Activated naive CD8-positive, alpha-beta T cell treated with anti-CD3 and anti-CD28 coated beads, Interleukin-2, amount 10 ng/mL, durations not matched to agents 7 days and 5 days (primary cell): ENCODE measurements around the gene RABGAP1. TPM values are rescaled to one million over a fixed set of nuclear protein-coding genes. Genes with fewer than 3 reads are reported as not detected.

Experiments used
- ATAC-seq: fragments of 150-1000 bp; cut with Tn5 transposase; one replicate; pipeline ENCODE4 v1.10.0; 2021; ENCODE audit warnings: low read depth, moderate library complexity
- POLR2A ChIA-PET: fragments of 350-600 bp; sonication (Branson Sonifier 250); formaldehyde crosslinking; loops from one replicate; lab custom pipeline; 2021; ENCODE audit warnings: antibody characterized with exemption; lab: Charles Lee
- DNase-seq: peaks from one replicate; pipeline ENCODE4 v3.0.0; 2021
- H3K27ac Mint-ChIP-seq: one replicate; pipeline ENCODE4 v1.8.0; 2022; ENCODE audit warnings: mild to moderate bottlenecking, mixed read lengths
- H3K27me3 Mint-ChIP-seq: one replicate; pipeline ENCODE4 v1.8.0; 2022; ENCODE audit warnings: mild to moderate bottlenecking, moderate library complexity, mixed read lengths
- H3K36me3 Mint-ChIP-seq: one replicate; pipeline ENCODE4 v1.8.0; 2021; ENCODE audit warnings: mild to moderate bottlenecking, mixed read lengths
- H3K4me1 Mint-ChIP-seq: one replicate; pipeline ENCODE4 v1.8.0; 2021; ENCODE audit warnings: mixed read lengths
- H3K4me3 Mint-ChIP-seq: one replicate; pipeline ENCODE4 v1.8.0; 2022; ENCODE audit warnings: mild to moderate bottlenecking, moderate library complexity, mixed read lengths
- H3K9me3 Mint-ChIP-seq: one replicate; pipeline ENCODE4 v1.8.0; 2021; ENCODE audit warnings: mixed read lengths
- total RNA-seq, 2 experiments: library from RNA; stranded (reverse); gene quantifications; one replicate each; pipeline ENCODE4 v1.2.3, GENCODE V29; 2021

RABGAP1 gene
- total RNA-seq, 2 experiments from 2014 or later, result 25.5 to 27.7 TPM

DNA sequence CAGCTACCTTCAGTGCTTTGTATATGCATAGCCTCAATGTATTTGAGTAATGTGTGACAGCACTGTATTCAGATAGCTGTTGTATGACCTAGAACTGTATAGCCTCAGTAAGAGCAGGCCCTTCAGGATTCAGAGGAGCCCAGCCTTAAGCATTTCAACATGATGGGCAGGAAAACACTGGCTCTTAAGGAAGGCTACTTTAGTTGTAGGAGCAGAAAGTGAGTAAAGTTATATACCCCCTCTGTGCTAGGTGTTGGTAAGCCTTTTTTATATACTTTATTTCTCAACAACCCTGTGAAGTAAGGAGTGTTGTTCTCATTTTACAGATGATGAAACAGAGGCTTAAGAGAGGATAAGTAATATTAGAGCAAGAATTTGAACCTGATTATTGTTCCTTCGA lies 91.1 kb downstream of the RABGAP1 start:
- no peaks in the 10 kb centered on the region for H3K9me3 Mint-ChIP-seq
- H3K4me3 Mint-ChIP-seq, result no peak overlapping the region
- DNase-seq (no peak), ATAC-seq (no peak)
- peaks cover 13% of the 10 kb centered on the region for H3K36me3 Mint-ChIP-seq
- H3K4me1 Mint-ChIP-seq, result peaks cover 5% of the 10 kb centered on the region
- POLR2A ChIA-PET, result no interaction called here
- no peaks in the 10 kb centered on the region for H3K27me3 Mint-ChIP-seq
- no peak overlapping the region for H3K27ac Mint-ChIP-seq

DNA sequence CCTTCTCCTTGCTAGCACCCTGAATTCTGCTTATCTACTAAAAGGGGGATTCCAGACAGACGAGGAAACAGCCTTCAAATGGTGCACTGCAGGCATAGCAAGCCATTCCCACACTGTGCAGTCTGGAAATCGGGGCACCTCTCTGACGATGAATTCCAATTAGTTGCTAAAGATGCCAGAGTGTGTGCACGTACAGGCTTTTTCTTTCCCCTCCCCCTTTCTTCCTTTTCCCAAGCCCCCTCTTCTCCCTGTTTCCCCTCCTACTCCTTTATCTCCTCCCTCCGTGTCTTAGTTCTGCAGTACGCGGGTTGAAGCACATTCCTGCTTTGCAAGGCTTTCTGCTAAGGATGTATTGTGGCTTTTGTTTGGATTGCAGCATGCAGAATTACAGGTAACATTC lies 92.5 kb downstream of the RABGAP1 start, which contains the start of gene GPR21:
GPR21 (plus strand) TSS at position 316 of the 400 bp plus-strand sequence. CDS start 900 bp downstream, outside the sequence.
- Mint-ChIP-seq H3K27me3 (no peaks in the 10 kb centered on the region), H3K9me3 (no peaks in the 10 kb centered on the region), H3K4me1 (no peaks in the 10 kb centered on the region), H3K4me3 (no peak within 1 kb of the TSS), H3K27ac (no peak within 1 kb of the TSS), H3K36me3 (peaks cover 8% of the 10 kb centered on the region)
- POLR2A ChIA-PET, result no interaction called here
- DNase-seq (no peak), ATAC-seq (no peak)

DNA sequence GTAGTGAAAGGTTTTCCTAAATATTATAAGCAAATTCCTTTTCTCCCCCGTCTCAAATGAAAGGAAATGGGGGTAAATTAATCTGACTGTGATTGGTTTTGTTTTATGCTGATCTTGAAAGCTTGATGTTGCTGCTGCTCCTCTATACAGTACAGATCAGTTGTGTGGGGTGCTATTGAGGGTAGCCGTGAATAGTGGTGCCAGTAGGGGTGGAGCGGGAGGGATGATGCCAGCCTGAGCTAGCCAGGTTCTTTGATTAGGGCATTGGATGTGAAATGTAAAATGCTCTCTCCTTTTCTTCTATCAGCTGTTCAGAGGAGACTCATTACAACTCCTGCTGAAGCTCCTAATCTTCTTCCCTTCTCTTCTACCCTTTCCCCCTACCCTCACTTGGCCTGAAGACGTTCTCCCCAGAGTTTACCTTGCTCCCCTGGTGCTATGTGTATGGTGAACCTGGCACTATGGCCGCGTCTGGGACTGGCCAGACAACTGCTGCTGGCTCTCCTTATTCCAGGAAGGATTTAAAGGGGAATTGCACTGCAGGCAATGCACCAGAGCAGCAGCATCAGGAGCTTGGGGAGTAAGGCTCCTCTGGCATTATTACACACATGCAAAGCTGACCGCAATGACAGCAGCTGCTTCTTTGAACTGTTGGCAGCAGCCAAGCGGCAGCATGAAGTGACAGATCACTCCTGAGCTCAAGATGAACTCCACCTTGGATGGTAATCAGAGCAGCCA lies 93.2 kb downstream of the RABGAP1 start:
- no peak overlapping the region for H3K27ac Mint-ChIP-seq
- DNase-seq (no peak), ATAC-seq (no peak)
- peaks cover 6% of the 10 kb centered on the region for H3K36me3 Mint-ChIP-seq
- H3K4me3 Mint-ChIP-seq, result no peak overlapping the region
- no peaks in the 10 kb centered on the region for H3K9me3 Mint-ChIP-seq
- no peaks in the 10 kb centered on the region for H3K27me3 Mint-ChIP-seq
- POLR2A ChIA-PET, result no interaction called here
- no peaks in the 10 kb centered on the region for H3K4me1 Mint-ChIP-seq

DNA sequence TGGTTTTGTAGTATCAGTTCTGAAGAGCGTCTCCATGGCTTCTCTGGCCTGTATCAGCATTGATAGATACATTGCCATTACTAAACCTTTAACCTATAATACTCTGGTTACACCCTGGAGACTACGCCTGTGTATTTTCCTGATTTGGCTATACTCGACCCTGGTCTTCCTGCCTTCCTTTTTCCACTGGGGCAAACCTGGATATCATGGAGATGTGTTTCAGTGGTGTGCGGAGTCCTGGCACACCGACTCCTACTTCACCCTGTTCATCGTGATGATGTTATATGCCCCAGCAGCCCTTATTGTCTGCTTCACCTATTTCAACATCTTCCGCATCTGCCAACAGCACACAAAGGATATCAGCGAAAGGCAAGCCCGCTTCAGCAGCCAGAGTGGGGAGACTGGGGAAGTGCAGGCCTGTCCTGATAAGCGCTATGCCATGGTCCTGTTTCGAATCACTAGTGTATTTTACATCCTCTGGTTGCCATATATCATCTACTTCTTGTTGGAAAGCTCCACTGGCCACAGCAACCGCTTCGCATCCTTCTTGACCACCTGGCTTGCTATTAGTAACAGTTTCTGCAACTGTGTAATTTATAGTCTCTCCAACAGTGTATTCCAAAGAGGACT lies 94.2 kb downstream of the RABGAP1 start:
- no peak overlapping the region for H3K27ac Mint-ChIP-seq
- H3K9me3 Mint-ChIP-seq, result no peaks in the 10 kb centered on the region
- no peak overlapping the region for H3K4me3 Mint-ChIP-seq
- H3K36me3 Mint-ChIP-seq, result peaks cover 6% of the 10 kb centered on the region
- no peak for DNase-seq
- POLR2A ChIA-PET, result no interaction called here
- no peaks in the 10 kb centered on the region for H3K4me1 Mint-ChIP-seq
- no peak for ATAC-seq
- no peaks in the 10 kb centered on the region for H3K27me3 Mint-ChIP-seq

DNA sequence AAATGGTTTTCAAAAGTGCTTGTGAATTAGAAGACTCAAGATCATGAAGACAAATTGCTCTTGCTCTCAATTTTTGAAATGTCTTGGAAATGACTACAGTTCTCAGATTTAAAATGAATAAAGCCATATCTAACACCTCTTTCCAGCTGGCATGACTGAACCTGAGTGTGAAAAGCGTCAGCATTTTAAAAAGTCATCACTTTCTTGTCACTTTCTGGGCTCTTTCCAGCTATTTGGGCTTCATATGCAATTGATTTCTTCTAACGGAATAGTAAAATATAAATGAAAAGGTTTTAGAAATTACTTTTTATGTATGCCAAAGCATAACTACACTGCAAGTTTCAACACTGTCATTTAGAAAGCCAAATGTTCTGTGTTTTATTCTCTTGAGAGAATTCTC lies 95.0 kb downstream of the RABGAP1 start:
- POLR2A ChIA-PET, result no interaction called here

DNA sequence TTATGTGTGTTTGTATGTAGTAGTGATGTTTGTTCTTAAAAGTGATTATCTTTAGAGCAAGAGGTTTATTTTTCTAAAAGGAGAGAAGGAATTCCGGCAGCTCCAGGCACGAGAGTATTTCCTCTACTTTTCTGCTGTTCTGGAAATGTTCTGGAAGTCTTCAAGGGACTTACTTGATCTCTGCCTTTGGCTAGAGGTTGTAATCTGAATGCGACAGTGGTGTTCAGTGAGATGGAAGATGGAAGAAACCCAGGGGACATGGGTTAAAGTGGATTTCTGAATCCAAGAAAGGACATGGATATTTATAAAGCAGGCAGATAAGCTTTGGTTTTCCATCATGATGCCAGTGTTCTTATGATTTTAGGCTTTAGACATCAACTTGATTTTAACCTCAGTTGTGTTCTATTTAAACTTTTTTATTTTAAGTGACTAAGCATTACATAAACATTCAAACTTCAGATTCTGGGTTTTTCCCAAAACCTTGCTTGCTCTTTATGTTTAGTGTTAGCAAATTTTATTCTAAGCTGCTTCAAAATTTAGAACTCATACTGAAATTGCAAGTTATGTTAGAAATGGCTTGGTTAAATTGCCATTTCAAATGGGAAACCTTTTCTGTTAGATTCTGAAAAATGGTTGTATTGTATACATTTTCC lies 96.2 kb downstream of the RABGAP1 start:
- H3K4me1 Mint-ChIP-seq, result no peaks in the 10 kb centered on the region
- H3K4me3 Mint-ChIP-seq, result no peak overlapping the region
- ATAC-seq (no peak), DNase-seq (no peak)
- no peaks in the 10 kb centered on the region for H3K9me3 Mint-ChIP-seq
- POLR2A ChIA-PET, result no interaction called here
- H3K27me3 Mint-ChIP-seq, result no peaks in the 10 kb centered on the region
- peaks cover 6% of the 10 kb centered on the region for H3K36me3 Mint-ChIP-seq
- no peak overlapping the region for H3K27ac Mint-ChIP-seq

More for the DNA sequence above, 95.0 kb downstream of the RABGAP1 start:
- H3K4me1 Mint-ChIP-seq, result no peaks in the 10 kb centered on the region
- no peak overlapping the region for H3K27ac Mint-ChIP-seq
- H3K4me3 Mint-ChIP-seq, result no peak overlapping the region
- ATAC-seq (no peak), DNase-seq (no peak)
- no peaks in the 10 kb centered on the region for H3K9me3 Mint-ChIP-seq
- H3K27me3 Mint-ChIP-seq, result no peaks in the 10 kb centered on the region
- peaks cover 6% of the 10 kb centered on the region for H3K36me3 Mint-ChIP-seq

DNA sequence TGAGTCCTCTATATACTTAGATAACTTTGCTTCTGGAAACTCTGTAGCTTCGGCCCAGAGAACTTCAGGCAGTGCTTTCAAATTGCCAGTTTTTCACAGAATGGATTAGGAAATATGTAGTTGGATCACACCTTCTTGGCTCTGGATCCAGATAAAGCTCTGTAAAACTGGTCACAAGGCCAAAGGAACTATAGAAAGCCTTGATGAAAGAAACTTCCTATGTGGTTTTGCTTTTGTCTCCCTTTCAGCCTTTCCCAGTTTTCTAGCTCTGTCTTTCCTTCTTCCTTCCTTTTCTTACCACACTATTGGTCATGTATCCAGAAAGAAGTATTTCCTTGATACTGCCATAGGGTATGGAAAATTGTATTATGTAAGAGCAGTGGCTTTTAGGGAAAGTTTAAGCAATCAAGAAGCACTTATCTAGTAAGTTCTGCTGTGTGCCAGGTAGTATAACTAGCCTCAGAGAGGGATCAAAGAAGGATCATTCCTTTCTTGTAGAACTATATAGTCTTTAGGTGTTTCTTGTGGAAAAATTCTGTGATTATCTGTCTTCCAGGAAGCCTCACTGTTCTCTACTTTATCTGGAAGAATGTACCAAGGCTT lies 98.9 kb downstream of the RABGAP1 start:
- DNase-seq (no peak), ATAC-seq (no peak)
- Mint-ChIP-seq H3K4me3 (no peak overlapping the region), H3K27me3 (no peaks in the 10 kb centered on the region), H3K27ac (no peak overlapping the region), H3K9me3 (peaks cover 4% of the 10 kb centered on the region), H3K36me3 (peaks cover 23% of the 10 kb centered on the region), H3K4me1 (no peaks in the 10 kb centered on the region)
- POLR2A ChIA-PET, result interaction anchor here (0.6 kb wide), 1 partner anchor 807 kb away, joined by 4 read pairs; no protein-coding TSS in a partner anchor

DNA sequence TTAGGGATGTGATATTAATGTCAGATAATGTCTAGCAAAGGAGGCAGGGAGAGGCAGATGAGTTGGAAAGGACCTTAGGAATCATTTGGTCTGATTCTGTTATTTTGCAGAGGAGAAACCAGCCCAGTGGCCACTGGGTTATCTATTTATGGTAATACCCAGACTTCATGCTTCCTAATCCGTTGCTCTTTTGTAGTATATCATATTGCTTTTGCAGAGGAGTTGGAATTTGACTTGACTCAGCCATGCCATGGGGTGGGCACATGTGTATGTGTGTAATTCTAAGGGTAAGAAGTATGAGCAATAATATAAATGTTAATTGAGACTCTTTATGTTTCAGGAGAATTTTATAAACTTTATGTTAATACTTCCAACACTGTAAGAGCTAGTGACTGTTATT lies 100.0 kb downstream of the RABGAP1 start:
- peaks cover 4% of the 10 kb centered on the region for H3K9me3 Mint-ChIP-seq
- H3K27ac Mint-ChIP-seq, result no peak overlapping the region
- no peak for DNase-seq
- H3K27me3 Mint-ChIP-seq, result no peaks in the 10 kb centered on the region
- no peaks in the 10 kb centered on the region for H3K4me1 Mint-ChIP-seq
- POLR2A ChIA-PET, result interaction anchor here (0.5 kb wide), 1 partner anchor 33 kb away, joined by 3 read pairs; no protein-coding TSS in a partner anchor
- H3K4me3 Mint-ChIP-seq, result no peak overlapping the region
- no peak for ATAC-seq
- peaks cover 20% of the 10 kb centered on the region for H3K36me3 Mint-ChIP-seq

DNA sequence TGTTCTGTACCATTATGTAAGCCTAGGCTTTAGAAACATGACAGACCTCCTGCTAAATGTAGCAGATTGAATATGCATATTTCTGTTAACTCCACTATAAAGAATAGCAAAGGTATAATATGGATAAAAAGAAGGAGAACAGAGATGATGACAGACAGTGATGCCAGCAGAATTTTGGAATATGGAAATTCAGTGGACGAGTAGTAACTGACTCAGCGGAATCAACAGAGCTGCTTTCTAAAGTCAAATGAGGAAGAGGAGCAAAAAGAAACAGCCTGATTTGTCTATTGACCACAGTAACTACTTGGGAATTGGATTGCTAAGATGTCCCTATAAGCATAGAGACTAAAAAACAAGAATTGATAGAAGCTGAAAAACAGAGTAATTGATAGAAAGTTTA lies 100.7 kb downstream of the RABGAP1 start:
- Mint-ChIP-seq H3K27ac (no peak overlapping the region), H3K4me3 (no peak overlapping the region), H3K27me3 (no peaks in the 10 kb centered on the region), H3K4me1 (no peaks in the 10 kb centered on the region), H3K9me3 (peaks cover 4% of the 10 kb centered on the region), H3K36me3 (peaks cover 20% of the 10 kb centered on the region)
- DNase-seq (no peak), ATAC-seq (no peak)
- POLR2A ChIA-PET, result no interaction called here

DNA sequence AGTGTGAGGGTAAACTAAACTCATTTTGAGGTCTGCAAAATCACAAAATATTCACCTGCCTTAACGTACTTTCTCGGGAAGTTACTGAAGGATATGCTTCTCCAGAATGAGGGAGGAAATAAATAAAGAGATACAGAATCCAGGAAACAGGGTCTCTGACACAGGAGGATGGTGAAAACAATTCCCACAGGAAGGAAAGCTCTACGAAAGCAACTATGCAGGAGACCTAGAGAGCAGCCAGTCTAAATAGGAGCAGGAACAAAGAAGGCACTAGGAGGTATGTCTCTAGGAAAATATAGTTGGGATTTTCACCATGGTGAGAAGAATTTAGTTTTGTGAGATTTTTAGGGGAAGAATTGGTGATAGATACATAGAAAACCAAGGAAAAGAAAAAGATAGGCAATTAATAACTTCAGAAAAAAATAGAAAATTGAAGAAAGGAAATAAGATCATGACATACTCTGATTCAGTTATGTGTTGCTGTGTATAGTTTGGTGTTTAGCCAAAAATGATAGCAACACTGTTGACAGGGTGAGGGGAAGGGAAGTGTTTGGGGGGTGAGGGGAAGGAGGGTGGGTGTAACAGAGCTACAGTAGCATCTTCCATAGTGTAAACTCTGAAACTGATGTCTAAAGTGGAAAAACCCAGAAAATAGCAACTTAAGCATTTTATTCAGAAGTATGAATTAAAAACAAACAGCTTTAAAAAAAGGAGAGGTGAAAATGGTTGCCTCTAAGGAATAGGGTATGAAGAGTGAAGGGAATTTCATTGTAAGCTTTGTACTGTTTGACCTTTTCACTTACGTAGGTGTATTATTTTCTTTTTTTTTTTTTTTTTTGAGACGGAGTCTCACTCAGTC lies 102.5 kb downstream of the RABGAP1 start:
- POLR2A ChIA-PET, result no interaction called here
- ATAC-seq (no peak), DNase-seq (no peak)
- no peaks in the 10 kb centered on the region for H3K27me3 Mint-ChIP-seq
- no peak overlapping the region for H3K4me3 Mint-ChIP-seq
- peaks cover 4% of the 10 kb centered on the region for H3K9me3 Mint-ChIP-seq
- H3K4me1 Mint-ChIP-seq, result no peaks in the 10 kb centered on the region
- no peak overlapping the region for H3K27ac Mint-ChIP-seq
- peaks cover 17% of the 10 kb centered on the region for H3K36me3 Mint-ChIP-seq

DNA sequence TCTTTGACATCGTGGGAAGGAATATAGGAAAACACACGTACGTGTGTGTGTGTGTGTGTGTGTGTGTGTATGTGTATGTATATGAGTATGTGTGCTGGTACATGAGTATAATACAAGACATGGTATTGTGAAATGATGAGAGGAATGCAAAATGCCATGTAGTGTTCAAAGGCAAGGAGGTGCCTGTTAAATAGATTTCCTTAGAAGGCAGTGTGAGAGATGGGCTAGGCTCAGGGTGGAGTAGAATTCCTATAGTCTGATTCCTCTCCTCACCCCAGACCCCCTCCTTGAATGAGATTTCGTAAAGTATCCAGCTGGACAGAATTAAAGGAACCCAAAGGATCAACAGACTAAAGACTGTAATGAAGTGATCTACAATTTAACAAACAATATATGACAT lies 103.8 kb downstream of the RABGAP1 start:
- Mint-ChIP-seq H3K27me3 (no peaks in the 10 kb centered on the region), H3K27ac (no peak overlapping the region), H3K9me3 (peaks cover 4% of the 10 kb centered on the region), H3K4me3 (no peak overlapping the region), H3K36me3 (peaks cover 19% of the 10 kb centered on the region), H3K4me1 (no peaks in the 10 kb centered on the region)
- POLR2A ChIA-PET, result no interaction called here
- DNase-seq (no peak), ATAC-seq (no peak)

DNA sequence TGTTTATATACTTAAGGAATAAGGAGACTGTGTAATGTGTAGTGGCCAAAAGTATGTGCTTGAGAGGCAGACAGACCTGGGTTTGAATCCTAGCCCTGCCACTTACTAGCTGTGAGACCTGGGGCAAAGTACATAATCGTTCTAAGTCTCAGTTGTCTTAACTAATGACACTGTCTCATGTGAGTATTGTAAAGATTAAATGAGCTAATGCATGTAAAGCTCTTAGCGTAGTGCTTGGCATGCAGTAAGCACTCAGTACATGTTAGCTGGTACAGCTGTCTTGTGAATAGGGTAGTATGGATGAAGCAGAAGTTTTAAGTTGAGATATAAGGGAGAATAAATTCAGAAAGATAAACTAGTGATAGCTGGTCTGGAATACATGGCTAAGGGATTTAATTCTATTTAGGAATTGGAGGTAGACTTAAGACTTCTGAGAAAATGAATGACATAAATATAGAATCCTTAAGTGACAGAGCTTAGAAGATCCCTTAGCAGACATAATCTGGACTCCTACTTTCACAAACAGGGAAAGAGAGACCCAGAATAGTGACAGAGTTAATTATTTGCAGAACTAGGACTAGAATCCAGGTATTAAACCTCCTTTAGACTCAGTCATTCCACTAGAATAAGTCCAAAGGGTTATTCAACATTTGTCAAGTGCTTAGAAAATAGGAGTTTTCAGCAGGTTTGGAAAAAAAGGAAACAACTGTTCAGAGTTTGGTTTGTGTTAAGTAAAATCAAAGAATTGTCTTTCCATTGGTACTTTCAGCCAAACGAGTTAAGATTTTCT lies 105.8 kb downstream of the RABGAP1 start:
- Mint-ChIP-seq H3K4me1 (no peaks in the 10 kb centered on the region), H3K36me3 (peaks cover 24% of the 10 kb centered on the region), H3K4me3 (no peak overlapping the region), H3K27ac (no peak overlapping the region), H3K9me3 (peaks cover 4% of the 10 kb centered on the region), H3K27me3 (no peaks in the 10 kb centered on the region)
- DNase-seq (no peak), ATAC-seq (no peak)
- POLR2A ChIA-PET, result no interaction called here
